ENCODE results near the gene CNDP1. TPM values are rescaled to one million over a fixed set of nuclear protein-coding genes. Genes with fewer than 3 reads are reported as not detected.

The CNDP1 gene
- total RNA-seq, 1 experiment from 2014 or later: not detected

GRCh38 chr18:74625157-74625556 is 90.9 kb downstream of the CNDP1 start:
- Histone ChIP-seq H3K27ac (ENCODE audit: low read length) (no peak overlapping the region), H2AFZ (ENCODE audit: low read length) (no peak overlapping the region), H3K4me3 (ENCODE audit: low read length) (no peak overlapping the region), H4K20me1 (ENCODE audit: insufficient read depth, low read depth, low read length) (peaks cover 33% of the 10 kb centered on the region), H3K27me3 (ENCODE audit: low read length) (no peaks in the 10 kb centered on the region), H3K9me2 (replicated peaks; ENCODE audit: insufficient read depth, low read length) (no peaks in the 10 kb centered on the region), H3K9ac (ENCODE audit: low read length) (no peak overlapping the region), H3K4me2 (ENCODE audit: low read depth, low read length, poor library complexity, severe bottlenecking) (no peak overlapping the region), H3K4me1 (ENCODE audit: low read length) (no peaks in the 10 kb centered on the region), H3K79me2 (ENCODE audit: low read length) (peaks cover 80% of the 10 kb centered on the region), H3K9me3 (ENCODE audit: low read length) (no peaks in the 10 kb centered on the region), H3K36me3 (ENCODE audit: insufficient read depth, low read length) (no peaks in the 10 kb centered on the region)
- DNase-seq: no peak

GRCh38 chr18:74626049-74626874 is 92.0 kb downstream of the CNDP1 start:
- H3K4me2 ChIP-seq (ENCODE audit: low read depth, low read length, poor library complexity, severe bottlenecking): no peak overlapping the region
- peaks cover 78% of the 10 kb centered on the region for H3K79me2 ChIP-seq (ENCODE audit: low read length)
- peaks cover 24% of the 10 kb centered on the region for H4K20me1 ChIP-seq (ENCODE audit: insufficient read depth, low read depth, low read length)
- H3K9me2 ChIP-seq (replicated peaks; ENCODE audit: insufficient read depth, low read length): no peaks in the 10 kb centered on the region
- H3K9me3 ChIP-seq (ENCODE audit: low read length): no peaks in the 10 kb centered on the region
- H2AFZ ChIP-seq (ENCODE audit: low read length): no peak overlapping the region
- no peaks in the 10 kb centered on the region for H3K4me1 ChIP-seq (ENCODE audit: low read length)
- no peak overlapping the region for H3K9ac ChIP-seq (ENCODE audit: low read length)
- DNase-seq: no peak
- H3K27ac ChIP-seq (ENCODE audit: low read length): no peak overlapping the region
- H3K36me3 ChIP-seq (ENCODE audit: insufficient read depth, low read length): no peaks in the 10 kb centered on the region
- no peak overlapping the region for H3K4me3 ChIP-seq (ENCODE audit: low read length)
- H3K27me3 ChIP-seq (ENCODE audit: low read length): no peaks in the 10 kb centered on the region

- H4K20me1 ChIP-seq (ENCODE audit: insufficient read depth, low read depth, low read length): 0 out of 2 replicates have a peak, but pooled peaks cover 5% of the 10 kb centered on the region
- no peaks in the 10 kb centered on the region for H3K36me3 ChIP-seq (ENCODE audit: insufficient read depth, low read length)
- H2AFZ ChIP-seq (ENCODE audit: low read length): no peak overlapping the region
- no peaks in the 10 kb centered on the region for H3K27me3 ChIP-seq (ENCODE audit: low read length)
- no peak overlapping the region for H3K27ac ChIP-seq (ENCODE audit: low read length)
- no peak overlapping the region for H3K4me3 ChIP-seq (ENCODE audit: low read length)
- no peaks in the 10 kb centered on the region for H3K9me2 ChIP-seq (replicated peaks; ENCODE audit: insufficient read depth, low read length)
- DNase-seq: no peak
- H3K79me2 ChIP-seq (ENCODE audit: low read length): peaks cover 39% of the 10 kb centered on the region
- H3K9me3 ChIP-seq (ENCODE audit: low read length): no peaks in the 10 kb centered on the region
- H3K9ac ChIP-seq (ENCODE audit: low read length): no peak overlapping the region
- H3K4me1 ChIP-seq (ENCODE audit: low read length): no peaks in the 10 kb centered on the region
- no peak overlapping the region for H3K4me2 ChIP-seq (ENCODE audit: low read depth, low read length, poor library complexity, severe bottlenecking)
Observed at GRCh38 chr18:74630804-74631203, 96.5 kb downstream of the CNDP1 start.

GRCh38 chr18:74631212-74631611 is 96.9 kb downstream of the CNDP1 start:
- Histone ChIP-seq H3K27ac (ENCODE audit: low read length) (no peak overlapping the region), H3K4me1 (ENCODE audit: low read length) (no peaks in the 10 kb centered on the region), H4K20me1 (ENCODE audit: insufficient read depth, low read depth, low read length) (0 out of 2 replicates have a peak, but pooled peaks cover 5% of the 10 kb centered on the region), H3K9me2 (replicated peaks; ENCODE audit: insufficient read depth, low read length) (no peaks in the 10 kb centered on the region), H3K36me3 (ENCODE audit: insufficient read depth, low read length) (no peaks in the 10 kb centered on the region), H2AFZ (ENCODE audit: low read length) (no peak overlapping the region), H3K9me3 (ENCODE audit: low read length) (no peaks in the 10 kb centered on the region), H3K27me3 (ENCODE audit: low read length) (no peaks in the 10 kb centered on the region), H3K79me2 (ENCODE audit: low read length) (peaks cover 35% of the 10 kb centered on the region), H3K4me3 (ENCODE audit: low read length) (no peak overlapping the region), H3K9ac (ENCODE audit: low read length) (no peak overlapping the region), H3K4me2 (ENCODE audit: low read depth, low read length, poor library complexity, severe bottlenecking) (no peak overlapping the region)
- DNase-seq: no peak

GRCh38 chr18:74631623-74632350 is 97.5 kb downstream of the CNDP1 start:
- Histone ChIP-seq H2AFZ (ENCODE audit: low read length) (no peak overlapping the region), H3K36me3 (ENCODE audit: insufficient read depth, low read length) (no peaks in the 10 kb centered on the region), H3K9ac (ENCODE audit: low read length) (no peak overlapping the region), H3K4me2 (ENCODE audit: low read depth, low read length, poor library complexity, severe bottlenecking) (no peak overlapping the region), H3K79me2 (ENCODE audit: low read length) (peaks cover 29% of the 10 kb centered on the region), H3K4me1 (ENCODE audit: low read length) (no peaks in the 10 kb centered on the region), H3K4me3 (ENCODE audit: low read length) (no peak overlapping the region), H4K20me1 (ENCODE audit: insufficient read depth, low read depth, low read length) (0 out of 2 replicates have a peak, but pooled peaks cover under 1% of the 10 kb centered on the region), H3K9me2 (replicated peaks; ENCODE audit: insufficient read depth, low read length) (no peaks in the 10 kb centered on the region), H3K27ac (ENCODE audit: low read length) (no peak overlapping the region), H3K27me3 (ENCODE audit: low read length) (no peaks in the 10 kb centered on the region), H3K9me3 (ENCODE audit: low read length) (no peaks in the 10 kb centered on the region)
- no peak for DNase-seq

- Histone ChIP-seq H3K4me1 (ENCODE audit: low read length) (no peaks in the 10 kb centered on the region), H3K4me3 (ENCODE audit: low read length) (no peak overlapping the region), H3K79me2 (ENCODE audit: low read length) (peaks cover 25% of the 10 kb centered on the region), H3K9me2 (replicated peaks; ENCODE audit: insufficient read depth, low read length) (no peaks in the 10 kb centered on the region), H4K20me1 (ENCODE audit: insufficient read depth, low read depth, low read length) (no peaks in the 10 kb centered on the region), H3K4me2 (ENCODE audit: low read depth, low read length, poor library complexity, severe bottlenecking) (no peak overlapping the region), H3K9ac (ENCODE audit: low read length) (no peak overlapping the region), H3K9me3 (ENCODE audit: low read length) (no peaks in the 10 kb centered on the region), H3K36me3 (ENCODE audit: insufficient read depth, low read length) (no peaks in the 10 kb centered on the region), H3K27me3 (ENCODE audit: low read length) (no peaks in the 10 kb centered on the region), H3K27ac (ENCODE audit: low read length) (no peak overlapping the region), H2AFZ (ENCODE audit: low read length) (no peak overlapping the region)
- no peak for DNase-seq
Observed at GRCh38 chr18:74632351-74632679, 98.0 kb downstream of the CNDP1 start.

- no peak for DNase-seq
- H3K4me3 ChIP-seq (ENCODE audit: low read length): no peak overlapping the region
- no peaks in the 10 kb centered on the region for H3K9me2 ChIP-seq (replicated peaks; ENCODE audit: insufficient read depth, low read length)
- H3K79me2 ChIP-seq (ENCODE audit: low read length): peaks cover 25% of the 10 kb centered on the region
- H3K36me3 ChIP-seq (ENCODE audit: insufficient read depth, low read length): no peaks in the 10 kb centered on the region
- no peak overlapping the region for H3K4me2 ChIP-seq (ENCODE audit: low read depth, low read length, poor library complexity, severe bottlenecking)
- no peaks in the 10 kb centered on the region for H3K4me1 ChIP-seq (ENCODE audit: low read length)
- no peak overlapping the region for H3K27ac ChIP-seq (ENCODE audit: low read length)
- no peaks in the 10 kb centered on the region for H3K9me3 ChIP-seq (ENCODE audit: low read length)
- H3K27me3 ChIP-seq (ENCODE audit: low read length): no peaks in the 10 kb centered on the region
- H3K9ac ChIP-seq (ENCODE audit: low read length): no peak overlapping the region
- no peaks in the 10 kb centered on the region for H4K20me1 ChIP-seq (ENCODE audit: insufficient read depth, low read depth, low read length)
- H2AFZ ChIP-seq (ENCODE audit: low read length): no peak overlapping the region
Observed at GRCh38 chr18:74632856-74633255, 98.6 kb downstream of the CNDP1 start.

GRCh38 chr18:74633652-74634352 is 99.5 kb downstream of the CNDP1 start:
- H2AFZ ChIP-seq (ENCODE audit: low read length): no peak overlapping the region
- no peak overlapping the region for H3K4me2 ChIP-seq (ENCODE audit: low read depth, low read length, poor library complexity, severe bottlenecking)
- no peak overlapping the region for H3K4me3 ChIP-seq (ENCODE audit: low read length)
- no peak for DNase-seq
- H3K9ac ChIP-seq (ENCODE audit: low read length): no peak overlapping the region
- no peaks in the 10 kb centered on the region for H3K4me1 ChIP-seq (ENCODE audit: low read length)
- H3K36me3 ChIP-seq (ENCODE audit: insufficient read depth, low read length): no peaks in the 10 kb centered on the region
- no peaks in the 10 kb centered on the region for H3K9me2 ChIP-seq (replicated peaks; ENCODE audit: insufficient read depth, low read length)
- H3K9me3 ChIP-seq (ENCODE audit: low read length): no peaks in the 10 kb centered on the region
- H3K79me2 ChIP-seq (ENCODE audit: low read length): peaks cover 19% of the 10 kb centered on the region
- H3K27ac ChIP-seq (ENCODE audit: low read length): no peak overlapping the region
- H4K20me1 ChIP-seq (ENCODE audit: insufficient read depth, low read depth, low read length): no peaks in the 10 kb centered on the region
- H3K27me3 ChIP-seq (ENCODE audit: low read length): no peaks in the 10 kb centered on the region

Measured in Karpas-422 (cell line).